ENCODE results near the gene CD44. TPM values are rescaled to one million over a fixed set of nuclear protein-coding genes. Genes with fewer than 3 reads are reported as not detected.

CD44 gene
- total and polyA plus RNA-seq, 10 of the 15 experiments (the other 5 are each of a cell fraction or from before 2014, with no cell fraction given): 57.1 to 293 (median 120) TPM

DNA sequence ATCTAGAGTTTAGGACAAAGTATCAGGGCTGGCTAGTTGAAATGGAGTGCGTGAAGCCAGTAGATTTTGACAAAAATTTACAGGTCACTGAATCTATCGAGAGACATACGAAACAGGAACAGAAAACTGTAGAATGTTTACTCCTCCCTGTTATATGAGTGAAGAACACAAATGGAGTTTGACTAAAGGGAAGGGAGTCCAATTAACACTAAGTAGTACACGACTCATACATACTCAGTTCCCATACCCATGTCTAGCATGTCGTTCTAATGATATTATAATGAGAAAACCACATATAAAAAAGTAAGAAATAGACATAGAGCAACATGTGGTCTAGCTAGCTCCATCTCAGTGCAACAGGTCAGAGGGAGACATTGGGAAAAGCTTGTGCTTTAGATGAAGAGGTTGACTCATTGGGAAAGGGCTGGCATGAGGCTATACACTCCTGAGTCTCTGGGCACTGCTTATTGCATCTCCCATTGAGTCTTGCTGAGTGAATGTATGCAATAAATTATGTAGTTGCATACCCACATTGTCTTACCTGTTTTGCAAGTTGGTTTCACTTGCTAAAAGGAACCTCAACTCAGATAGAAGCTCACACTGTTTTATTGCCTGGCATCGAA, 43.5 kb downstream of the CD44 start:
- peaks cover 8 to 14% of the 10 kb centered on the region in 2 experiments; a peak in 3 of 4 replicates for H3K36me3 ChIP-seq (ENCODE audit: control insufficient read depth in 2 of 2, insufficient read depth in 2 of 2, low read length in 1 of 2)
- RAD21 ChIA-PET (ENCODE audit: unreplicated experiment): interaction anchor here (0.6 to 6.8 kb wide), 18 partner anchors 8 to 256 kb away, joined by 3 to 56 read pairs (median 4); no protein-coding TSS in a partner anchor
- CTCF ChIA-PET: interaction anchor here (0.6 to 3.9 kb wide), 13 partner anchors 10 to 178 kb away, joined by 3 to 18 read pairs (median 4); no protein-coding TSS in a partner anchor
- in situ Hi-C loops (cut with MboI): no loop called here
- POLR2A ChIA-PET: interaction anchor here (0.6 to 2.3 kb wide), 5 partner anchors 10 to 151 kb away, joined by 3 to 9 read pairs (median 4); no protein-coding TSS in a partner anchor
- intact Hi-C loops (cut with micrococcal nuclease; ENCODE audit: unreplicated experiment): no loop called here
- H3K27me3 ChIP-seq (replicated peaks in 1 of 2; ENCODE audit: control insufficient read depth in 2 of 2, insufficient read depth in 2 of 2, low read length in 1 of 2): no peaks in the 10 kb centered on the region
- H3K4me3 ChIP-seq: no peak overlapping the region
- no peaks in the 10 kb centered on the region for H3K9me3 ChIP-seq (replicated peaks; ENCODE audit: control insufficient read depth, insufficient read depth, low read length)
- H3K27ac ChIP-seq (ENCODE audit: control insufficient read depth, insufficient read depth): peak overlapping the region; percentile 51
- H3K4me2 ChIP-seq (ENCODE audit: control insufficient read depth, insufficient read depth): peak overlapping the region; percentile 71
- DNase-seq (ENCODE audit: low read depth, low spot score) (peak; percentile 52), ATAC-seq (peak; percentile 93), FAIRE-seq (peak; percentile 92)
- peaks cover 19% of the 10 kb centered on the region for H3K4me1 ChIP-seq (ENCODE audit: control insufficient read depth, insufficient read depth, low read length)
- H4K20me1 ChIP-seq (ENCODE audit: control insufficient read depth, insufficient read depth): no peaks in the 10 kb centered on the region
- peak overlapping the region; percentile 45; the same call in 1 of the 2 replicates for H2AFZ ChIP-seq (ENCODE audit: control insufficient read depth, low read depth, low read length)
- H3K9ac ChIP-seq (ENCODE audit: control insufficient read depth, insufficient read depth, low read length): no peak overlapping the region
- no peaks in the 10 kb centered on the region; the same call in 1 of the 2 replicates for H3K79me2 ChIP-seq (ENCODE audit: control insufficient read depth, insufficient read depth, low read length)
- BruUV-seq (replicated peaks): no TSS peak
- SMC1A ChIA-PET (ENCODE audit: uncharacterized antibody, unreplicated experiment): interaction anchor here (0.8 to 19.2 kb wide), 15 partner anchors 10 to 175 kb away, joined by 3 to 260 read pairs (median 5); no protein-coding TSS in a partner anchor
- WGBS (ENCODE audit: insufficient coverage, insufficient replicate concordance, low lambda C conversion rate, missing lambda C conversion rate): 10% methylated on average over 6 of the region's 6 CpGs
- TF ChIP-seq CBX5 (IDR thresholded peaks at IDR 0.05; ENCODE audit: low read depth): 0 out of 2 replicates have a peak, but pooled peaks have one; percentile 39
- 0 out of 2 replicates have a peak, but pooled peaks have one; percentile 46 for TF ChIP-seq NFIC (IDR thresholded peaks at IDR 0.05; ENCODE audit: low read depth, low read length)
- 0 out of 2 replicates have a peak, but pooled peaks have one; percentile 20 for TF ChIP-seq POLR2AphosphoS5 (IDR thresholded peaks at IDR 0.05; ENCODE audit: low read length)
- TF ChIP-seq MTA2 (IDR thresholded peaks at IDR 0.05; ENCODE audit: low read depth): peak; percentile 84
- TF ChIP-seq ZNF217 (IDR thresholded peaks at IDR 0.05): no peak
- TF ChIP-seq, protein P1, sequence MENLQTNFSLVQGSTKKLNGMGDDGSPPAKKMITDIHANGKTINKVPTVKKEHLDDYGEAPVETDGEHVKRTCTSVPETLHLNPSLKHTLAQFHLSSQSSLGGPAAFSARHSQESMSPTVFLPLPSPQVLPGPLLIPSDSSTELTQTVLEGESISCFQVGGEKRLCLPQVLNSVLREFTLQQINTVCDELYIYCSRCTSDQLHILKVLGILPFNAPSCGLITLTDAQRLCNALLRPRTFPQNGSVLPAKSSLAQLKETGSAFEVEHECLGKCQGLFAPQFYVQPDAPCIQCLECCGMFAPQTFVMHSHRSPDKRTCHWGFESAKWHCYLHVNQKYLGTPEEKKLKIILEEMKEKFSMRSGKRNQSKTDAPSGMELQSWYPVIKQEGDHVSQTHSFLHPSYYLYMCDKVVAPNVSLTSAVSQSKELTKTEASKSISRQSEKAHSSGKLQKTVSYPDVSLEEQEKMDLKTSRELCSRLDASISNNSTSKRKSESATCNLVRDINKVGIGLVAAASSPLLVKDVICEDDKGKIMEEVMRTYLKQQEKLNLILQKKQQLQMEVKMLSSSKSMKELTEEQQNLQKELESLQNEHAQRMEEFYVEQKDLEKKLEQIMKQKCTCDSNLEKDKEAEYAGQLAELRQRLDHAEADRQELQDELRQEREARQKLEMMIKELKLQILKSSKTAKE (IDR thresholded peaks at IDR 0.05; ENCODE audit: low read depth, poor library complexity, severe bottlenecking): peak; percentile 67
- TF ChIP-seq SPI1 (IDR thresholded peaks at IDR 0.05; ENCODE audit: borderline replicate concordance, insufficient read depth, low read depth, low read length): peak; percentile 83
- peak; percentile 33; the same call in 1 of the 2 replicates for TF ChIP-seq IKZF1 (conservative IDR thresholded peaks at IDR 0.05)
- TF ChIP-seq NBN (IDR thresholded peaks at IDR 0.05): peak; percentile 54; the same call in 1 of the 2 replicates
- TF ChIP-seq, protein P2, sequence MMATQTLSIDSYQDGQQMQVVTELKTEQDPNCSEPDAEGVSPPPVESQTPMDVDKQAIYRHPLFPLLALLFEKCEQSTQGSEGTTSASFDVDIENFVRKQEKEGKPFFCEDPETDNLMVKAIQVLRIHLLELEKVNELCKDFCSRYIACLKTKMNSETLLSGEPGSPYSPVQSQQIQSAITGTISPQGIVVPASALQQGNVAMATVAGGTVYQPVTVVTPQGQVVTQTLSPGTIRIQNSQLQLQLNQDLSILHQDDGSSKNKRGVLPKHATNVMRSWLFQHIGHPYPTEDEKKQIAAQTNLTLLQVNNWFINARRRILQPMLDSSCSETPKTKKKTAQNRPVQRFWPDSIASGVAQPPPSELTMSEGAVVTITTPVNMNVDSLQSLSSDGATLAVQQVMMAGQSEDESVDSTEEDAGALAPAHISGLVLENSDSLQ (IDR thresholded peaks at IDR 0.05): no peak
- TF ChIP-seq, protein P3, sequence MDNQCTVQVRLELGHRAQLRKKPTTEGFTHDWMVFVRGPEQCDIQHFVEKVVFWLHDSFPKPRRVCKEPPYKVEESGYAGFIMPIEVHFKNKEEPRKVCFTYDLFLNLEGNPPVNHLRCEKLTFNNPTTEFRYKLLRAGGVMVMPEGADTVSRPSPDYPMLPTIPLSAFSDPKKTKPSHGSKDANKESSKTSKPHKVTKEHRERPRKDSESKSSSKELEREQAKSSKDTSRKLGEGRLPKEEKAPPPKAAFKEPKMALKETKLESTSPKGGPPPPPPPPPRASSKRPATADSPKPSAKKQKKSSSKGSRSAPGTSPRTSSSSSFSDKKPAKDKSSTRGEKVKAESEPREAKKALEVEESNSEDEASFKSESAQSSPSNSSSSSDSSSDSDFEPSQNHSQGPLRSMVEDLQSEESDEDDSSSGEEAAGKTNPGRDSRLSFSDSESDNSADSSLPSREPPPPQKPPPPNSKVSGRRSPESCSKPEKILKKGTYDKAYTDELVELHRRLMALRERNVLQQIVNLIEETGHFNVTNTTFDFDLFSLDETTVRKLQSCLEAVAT (IDR thresholded peaks at IDR 0.05): peak; percentile 62
- TF ChIP-seq, protein P4, sequence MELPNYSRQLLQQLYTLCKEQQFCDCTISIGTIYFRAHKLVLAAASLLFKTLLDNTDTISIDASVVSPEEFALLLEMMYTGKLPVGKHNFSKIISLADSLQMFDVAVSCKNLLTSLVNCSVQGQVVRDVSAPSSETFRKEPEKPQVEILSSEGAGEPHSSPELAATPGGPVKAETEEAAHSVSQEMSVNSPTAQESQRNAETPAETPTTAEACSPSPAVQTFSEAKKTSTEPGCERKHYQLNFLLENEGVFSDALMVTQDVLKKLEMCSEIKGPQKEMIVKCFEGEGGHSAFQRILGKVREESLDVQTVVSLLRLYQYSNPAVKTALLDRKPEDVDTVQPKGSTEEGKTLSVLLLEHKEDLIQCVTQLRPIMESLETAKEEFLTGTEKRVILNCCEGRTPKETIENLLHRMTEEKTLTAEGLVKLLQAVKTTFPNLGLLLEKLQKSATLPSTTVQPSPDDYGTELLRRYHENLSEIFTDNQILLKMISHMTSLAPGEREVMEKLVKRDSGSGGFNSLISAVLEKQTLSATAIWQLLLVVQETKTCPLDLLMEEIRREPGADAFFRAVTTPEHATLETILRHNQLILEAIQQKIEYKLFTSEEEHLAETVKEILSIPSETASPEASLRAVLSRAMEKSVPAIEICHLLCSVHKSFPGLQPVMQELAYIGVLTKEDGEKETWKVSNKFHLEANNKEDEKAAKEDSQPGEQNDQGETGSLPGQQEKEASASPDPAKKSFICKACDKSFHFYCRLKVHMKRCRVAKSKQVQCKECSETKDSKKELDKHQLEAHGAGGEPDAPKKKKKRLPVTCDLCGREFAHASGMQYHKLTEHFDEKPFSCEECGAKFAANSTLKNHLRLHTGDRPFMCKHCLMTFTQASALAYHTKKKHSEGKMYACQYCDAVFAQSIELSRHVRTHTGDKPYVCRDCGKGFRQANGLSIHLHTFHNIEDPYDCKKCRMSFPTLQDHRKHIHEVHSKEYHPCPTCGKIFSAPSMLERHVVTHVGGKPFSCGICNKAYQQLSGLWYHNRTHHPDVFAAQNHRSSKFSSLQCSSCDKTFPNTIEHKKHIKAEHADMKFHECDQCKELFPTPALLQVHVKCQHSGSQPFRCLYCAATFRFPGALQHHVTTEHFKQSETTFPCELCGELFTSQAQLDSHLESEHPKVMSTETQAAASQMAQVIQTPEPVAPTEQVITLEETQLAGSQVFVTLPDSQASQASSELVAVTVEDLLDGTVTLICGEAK (IDR thresholded peaks at IDR 0.05; ENCODE audit: borderline replicate concordance): no peak
- peak; percentile 48 to 69; a peak in 3 of 4 replicates for TF ChIP-seq IKZF2 (IDR thresholded peaks at IDR 0.05)

All from GM12878 (cell line).